HG02763 (cell line): ENCODE measurements around the gene ADRM1.

Experiments
- ATAC-seq: cut with Tn5 transposase; IDR thresholded peaks from one replicate; pipeline ENCODE4 v1.9.1; 2021; ENCODE audit warnings: mild to moderate bottlenecking, moderate library complexity; ENCODE audit not compliant: unreplicated experiment

ADRM1 gene

DNA sequence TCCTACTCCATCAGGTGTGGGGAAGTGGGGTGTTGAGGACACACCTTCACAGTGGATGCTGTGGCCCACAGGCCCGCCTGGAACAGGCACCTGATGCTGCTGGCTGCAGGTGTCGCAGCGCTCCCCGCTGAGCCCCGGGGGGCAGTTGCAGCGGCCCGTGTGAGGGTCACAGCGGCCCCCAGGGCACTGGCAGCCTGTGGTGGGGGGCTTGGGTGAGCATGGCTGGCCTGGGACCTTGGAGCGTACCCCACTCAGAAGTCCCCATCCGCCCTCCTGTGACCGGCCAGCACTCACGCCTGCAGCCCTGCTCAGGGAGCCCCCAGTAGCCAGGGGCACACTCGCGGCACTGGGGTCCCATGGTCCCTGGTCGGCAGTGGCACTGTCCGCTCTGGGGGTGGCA lies 19.2 kb downstream of the ADRM1 start:
- no peak for ATAC-seq

GRCh38 chr20:62322492-62323041 lies 19.8 kb downstream of the ADRM1 start:
- no peak for ATAC-seq

GRCh38 chr20:62323146-62323979 lies 20.6 kb downstream of the ADRM1 start:
- ATAC-seq: no peak

DNA sequence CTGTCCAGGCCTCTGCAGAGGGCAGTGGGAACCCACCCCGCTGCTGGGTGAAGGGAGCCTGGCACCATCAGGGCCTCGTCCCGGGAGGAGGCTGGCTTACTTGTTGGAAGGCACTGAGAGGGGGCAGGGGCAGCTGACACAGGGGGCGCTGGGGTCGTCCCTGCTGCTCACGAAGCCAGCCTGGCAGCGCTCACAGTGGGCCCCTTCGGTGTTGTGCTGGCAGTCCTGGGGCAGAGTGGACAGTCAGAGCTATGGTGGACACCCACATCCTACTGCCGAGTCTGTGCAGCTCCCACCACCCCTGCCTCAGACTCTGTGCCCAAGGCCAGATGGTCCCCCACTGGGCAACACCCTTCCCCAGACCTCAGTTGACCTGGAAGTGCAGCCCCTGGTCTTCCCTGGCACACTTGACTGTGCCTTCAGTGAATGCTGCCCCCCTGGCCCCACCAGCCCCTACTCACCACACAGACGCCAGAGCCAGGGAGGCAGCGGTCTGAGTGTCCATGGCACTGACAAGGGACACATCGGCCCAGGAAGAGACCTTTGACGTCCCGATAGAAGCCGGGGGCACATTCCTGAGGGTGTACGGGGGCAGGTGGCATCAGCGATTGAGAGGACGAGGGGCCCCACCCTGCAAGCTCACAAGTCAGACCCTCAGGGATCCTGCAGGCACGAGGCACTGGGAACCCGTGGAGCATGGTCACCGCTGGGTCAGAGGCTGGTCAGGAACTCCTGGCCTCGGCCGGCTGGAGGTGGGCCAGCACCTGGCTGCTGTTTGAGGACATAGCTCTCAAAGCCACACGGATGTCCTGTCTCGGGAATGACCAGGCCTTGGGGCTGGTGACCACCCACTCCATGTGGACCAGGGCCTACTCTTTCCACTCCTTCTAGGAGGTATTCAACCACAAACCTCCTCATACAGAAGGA lies 21.4 kb downstream of the ADRM1 start:
- no peak for ATAC-seq

GRCh38 chr20:62325172-62325905 lies 22.5 kb downstream of the ADRM1 start:
- no peak for ATAC-seq

DNA sequence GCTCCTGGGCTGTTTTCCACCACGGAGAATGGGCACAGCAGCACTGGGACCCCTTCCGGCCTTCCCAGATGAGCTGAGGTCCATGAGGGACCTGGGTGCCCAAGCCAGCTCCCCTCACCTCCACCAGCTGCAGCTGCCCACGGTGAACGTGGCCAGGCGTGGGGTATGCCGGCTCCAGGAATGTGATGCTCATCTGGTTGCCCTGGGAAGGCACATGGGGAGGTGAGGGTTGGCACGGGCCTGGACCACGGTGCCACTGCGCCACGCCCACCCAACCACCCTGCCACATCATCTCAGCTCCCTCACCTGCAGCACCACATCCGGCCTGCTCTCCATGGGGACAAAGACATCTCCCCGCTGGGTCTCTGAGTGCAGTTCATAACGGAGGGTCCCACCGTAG lies 23.8 kb downstream of the ADRM1 start:
- ATAC-seq: no peak

DNA sequence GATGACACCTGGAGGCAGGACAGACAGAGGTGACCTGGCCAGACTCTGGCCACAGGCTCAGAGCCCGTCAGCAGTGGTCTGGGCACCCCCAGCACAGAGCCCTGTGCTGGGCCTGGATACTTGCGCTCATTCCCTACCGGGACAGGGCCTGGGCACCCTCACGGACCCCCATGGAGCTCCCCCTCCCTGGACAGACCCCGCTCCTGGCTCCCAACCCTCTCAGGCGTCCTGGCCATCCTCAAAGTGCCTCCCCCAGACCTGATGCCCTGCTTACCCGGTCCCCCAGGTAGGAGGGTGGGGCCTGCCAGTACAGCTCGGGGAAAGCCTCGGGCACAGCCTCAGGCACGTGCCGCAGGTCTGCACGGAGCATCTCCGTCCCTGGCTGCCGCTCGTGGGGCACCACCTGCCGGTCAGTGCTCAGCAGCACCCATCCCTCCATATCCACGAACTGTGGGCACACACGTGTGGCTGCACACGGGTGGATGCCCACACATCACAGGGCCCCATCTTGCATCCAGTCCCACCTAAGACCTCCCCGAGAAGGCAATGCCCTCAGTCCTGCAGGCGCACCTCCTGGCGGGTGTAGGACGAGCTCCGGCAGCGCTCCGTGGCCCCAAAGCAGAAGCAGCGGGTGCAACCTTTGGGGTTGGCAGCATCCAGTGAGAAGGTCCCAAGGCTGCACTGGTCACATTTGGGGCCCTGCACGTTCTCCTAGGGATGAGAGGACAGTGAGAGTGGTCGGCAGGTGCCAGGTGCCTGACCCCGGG lies 24.3 kb downstream of the ADRM1 start:
- ATAC-seq: no peak

DNA sequence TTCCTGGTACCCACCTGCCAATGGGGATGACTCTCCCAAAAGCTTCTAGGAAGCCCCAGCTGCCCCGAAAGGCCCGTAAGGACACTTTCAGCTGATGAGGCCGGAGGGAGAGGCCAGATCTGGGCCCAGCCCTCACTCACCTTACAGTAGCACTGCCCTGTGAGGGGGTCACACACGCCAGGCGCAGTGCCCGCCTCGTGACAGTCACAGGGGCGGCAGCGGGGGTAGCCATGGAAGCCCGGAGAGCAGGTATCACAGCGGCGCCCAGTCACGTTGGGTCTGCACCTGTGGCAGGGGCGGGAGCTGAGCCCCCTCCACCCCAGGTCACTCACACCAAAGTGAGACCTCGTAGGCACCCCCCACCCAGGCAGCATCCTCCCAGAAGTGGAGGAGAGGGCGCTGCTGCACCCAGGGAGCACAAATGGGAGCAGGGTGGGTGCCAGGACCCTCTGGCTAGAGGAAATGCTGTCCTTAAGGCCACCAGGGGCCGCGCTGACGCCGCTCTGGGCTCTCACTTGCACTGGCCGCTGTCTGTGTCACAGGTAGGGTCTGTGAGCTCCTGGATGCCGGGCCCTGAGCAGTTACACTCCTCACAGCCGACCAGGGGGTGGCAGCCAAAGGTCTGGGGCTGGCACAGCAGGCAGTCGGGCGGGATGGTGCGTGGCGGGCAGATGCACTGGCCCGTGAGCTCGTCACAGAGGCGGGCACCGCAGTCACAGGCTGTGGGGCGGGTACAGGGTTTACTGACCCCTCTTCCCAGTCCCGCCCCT lies 25.1 kb downstream of the ADRM1 start:
- no peak for ATAC-seq

- ATAC-seq: no peak
These were observed 26.0 kb downstream of the ADRM1 start for GRCh38 chr20:62328684-62329388.

DNA sequence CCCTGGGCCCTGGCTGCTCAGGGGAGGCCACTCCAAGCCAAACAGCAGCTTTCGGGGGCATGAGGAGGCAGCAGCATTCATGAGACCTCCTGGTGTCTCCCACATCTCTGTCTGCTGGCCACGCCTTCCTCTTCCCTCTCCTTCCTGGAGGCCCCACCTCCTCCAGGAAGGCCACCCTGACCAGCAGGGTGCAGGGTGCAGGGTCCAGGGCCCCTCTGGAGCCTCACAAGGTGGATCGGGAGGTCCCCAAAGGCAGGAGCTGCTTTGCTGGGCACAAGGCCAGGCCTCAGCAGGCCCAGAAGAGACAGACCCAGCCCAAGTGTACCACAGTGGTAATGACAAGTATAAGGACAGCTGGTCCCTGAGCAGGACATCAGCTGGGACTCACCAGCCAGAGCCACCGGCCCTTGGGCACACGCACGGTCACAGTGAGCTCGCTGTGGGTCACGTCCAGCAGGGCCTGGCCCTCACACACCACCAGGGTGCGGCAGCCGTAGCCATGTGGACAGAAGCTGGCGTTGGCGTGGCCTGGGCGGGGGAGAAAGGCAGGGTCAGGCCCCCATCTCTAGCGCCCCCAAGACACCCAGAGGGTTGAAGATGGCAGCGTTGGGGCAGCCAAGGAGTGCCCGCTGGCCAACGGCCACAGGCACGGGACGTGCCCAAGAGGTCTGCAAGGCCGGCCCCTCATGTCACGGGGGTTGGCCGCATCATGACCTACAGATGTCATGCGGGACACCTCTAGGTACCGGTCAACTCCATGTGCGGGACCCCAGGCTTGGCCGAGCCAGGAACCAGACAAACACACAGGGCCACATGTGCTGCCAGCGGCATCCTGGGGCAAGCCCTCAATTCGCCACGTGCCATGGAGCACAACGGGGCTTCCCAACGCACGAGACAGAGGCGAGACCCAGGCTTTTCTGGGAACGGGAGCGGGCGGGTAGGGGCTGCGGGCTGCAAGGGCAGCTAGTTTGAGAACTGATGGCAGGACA lies 26.9 kb downstream of the ADRM1 start:
- no peak for ATAC-seq

DNA sequence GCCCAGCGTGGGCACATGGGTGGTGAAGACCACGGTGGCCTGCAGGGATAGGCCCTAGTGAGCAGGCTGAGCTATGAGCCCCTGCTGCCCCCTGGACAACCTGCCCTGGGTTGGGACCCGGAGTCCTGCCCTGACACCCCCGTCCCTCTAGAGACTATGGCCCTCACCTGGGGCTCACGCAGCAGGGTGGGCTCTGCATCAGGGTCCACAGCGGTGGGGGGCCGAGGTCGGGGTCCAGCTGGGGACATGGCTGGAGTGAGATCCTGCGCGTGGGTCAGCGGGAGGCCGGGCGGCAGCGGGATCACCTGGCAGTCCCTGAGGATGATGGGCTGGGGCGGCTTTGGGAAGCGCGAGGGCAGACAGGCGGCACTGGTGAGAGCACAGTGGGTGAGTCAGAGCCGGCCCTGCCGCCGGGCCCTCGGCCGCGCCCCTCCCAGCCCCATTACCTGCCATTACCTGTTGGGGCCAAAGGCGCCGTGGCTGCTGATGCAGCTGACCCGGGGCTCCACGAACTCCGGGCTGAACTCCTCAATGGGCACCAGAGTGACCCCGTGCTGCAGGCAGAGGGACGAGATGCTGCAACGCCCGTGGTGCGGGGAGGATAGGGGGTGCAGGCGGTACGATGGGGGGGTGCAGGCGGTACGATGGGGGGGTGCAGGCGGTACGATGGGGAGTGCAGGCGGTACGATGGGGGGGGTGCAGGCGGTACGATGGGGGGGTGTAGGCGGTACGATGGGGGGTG lies 27.9 kb downstream of the ADRM1 start:
- no peak for ATAC-seq

DNA sequence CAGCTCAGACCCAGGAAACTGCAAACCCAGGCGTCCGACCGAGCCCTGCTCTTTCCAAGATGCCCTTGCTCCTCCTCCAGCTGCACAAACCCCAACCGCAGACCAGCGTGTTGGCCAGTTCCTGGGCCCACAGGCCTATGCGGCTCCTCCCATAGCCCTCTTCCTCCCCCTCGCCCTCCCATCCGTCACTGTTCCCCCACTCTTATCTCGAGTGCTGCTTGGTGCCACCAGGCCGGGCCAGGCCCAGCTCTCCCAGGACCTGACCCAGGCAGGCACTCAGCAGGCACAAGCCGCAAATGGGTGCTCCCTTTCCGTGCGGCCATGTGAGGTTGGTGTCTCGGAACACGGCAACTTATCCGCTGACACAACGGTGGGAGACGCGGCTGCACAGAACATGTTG lies 28.6 kb downstream of the ADRM1 start:
- ATAC-seq: no peak

DNA sequence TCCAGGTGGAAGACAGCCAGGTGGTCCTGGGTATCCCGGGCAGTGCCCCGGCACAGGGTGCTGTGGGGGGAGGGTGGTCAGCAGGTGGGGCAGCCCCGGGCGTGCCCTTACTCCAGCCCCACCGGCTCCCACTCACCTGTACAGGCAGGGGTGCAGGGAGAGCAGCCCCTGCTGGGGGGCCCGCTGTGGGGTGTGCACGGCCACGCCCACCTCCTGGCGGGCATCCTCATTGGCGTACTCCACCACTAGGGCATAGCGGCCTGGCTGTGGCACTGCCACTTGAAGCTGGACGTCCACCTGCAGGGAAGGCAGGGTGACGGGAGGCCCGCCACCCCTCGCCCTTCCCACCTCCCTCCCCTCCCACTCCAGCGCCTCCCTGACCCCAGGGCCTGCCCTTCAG lies 29.6 kb downstream of the ADRM1 start:
- no peak for ATAC-seq

DNA sequence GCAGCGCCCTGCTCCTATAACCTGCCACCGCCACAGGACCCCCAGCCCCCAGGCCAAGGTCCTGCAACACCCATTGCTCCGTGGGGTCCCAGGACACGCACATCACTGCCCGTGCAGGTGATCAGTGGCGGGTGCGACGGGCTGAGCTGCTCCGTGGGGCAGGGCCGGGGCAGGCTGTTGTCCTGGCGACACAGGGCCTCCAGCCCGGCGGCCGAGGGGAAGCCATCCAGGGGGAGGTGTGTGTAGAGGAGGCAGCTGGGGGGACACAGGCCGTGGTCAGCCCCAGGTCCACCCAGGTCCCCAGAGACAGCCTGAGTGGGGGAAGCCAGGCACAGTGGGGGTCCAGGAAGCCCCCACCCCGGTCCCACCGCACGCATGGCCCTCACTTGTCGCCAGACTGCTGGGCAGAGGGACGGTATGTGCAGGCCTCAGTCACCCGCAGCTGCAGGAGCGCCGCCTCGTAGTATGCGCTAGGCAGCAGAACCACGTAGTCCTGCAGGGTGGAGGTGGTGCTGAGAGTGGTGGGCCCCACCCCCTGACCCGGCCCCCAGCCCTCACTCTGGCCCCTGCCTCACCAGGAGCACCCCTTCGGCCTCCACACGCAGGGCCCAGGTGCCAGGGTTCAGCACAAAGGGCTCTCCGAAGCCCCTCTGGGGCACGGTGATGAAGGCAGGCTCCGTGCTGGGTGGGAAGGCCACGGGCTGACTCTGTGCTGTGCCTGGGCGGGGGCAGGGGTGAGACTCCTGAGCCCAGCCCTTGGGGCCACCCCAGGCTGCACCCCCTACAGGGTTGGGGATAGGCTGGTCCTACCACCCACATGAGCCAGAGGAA lies 30.4 kb downstream of the ADRM1 start:
- no peak for ATAC-seq

GRCh38 chr20:62333820-62334595 lies 31.2 kb downstream of the ADRM1 start:
- ATAC-seq: no peak
